Measurements from ENCODE around the gene LAMTOR2.
A peak's percentile ranks its signal among the peaks of the same experiment; 100 is the strongest.

LAMTOR2 gene

GRCh38 chr1:156052862-156053767 lies 1.5 kb upstream of the LAMTOR2 start:
- TF ChIP-seq ZFX (IDR thresholded peaks at IDR 0.05) (no peak), CTCF (conservative IDR thresholded peaks at IDR 0.05) (no peak)

GRCh38 chr1:156053768-156054499 lies 648 bp upstream of the LAMTOR2 start, which contains the start of gene UBQLN4:
Gene UBQLN4 (minus strand): TSS chr1:156053798. CDS start chr1:156053701, 97 bp downstream.
- TF ChIP-seq CTCF (conservative IDR thresholded peaks at IDR 0.05) (peak; percentile 86), ZFX (IDR thresholded peaks at IDR 0.05) (no peak)
- H3K27ac ChIP-seq: peak within 1 kb of the TSS; percentile 93

More at GRCh38 chr1:156052862-156053767, 1.5 kb upstream of the LAMTOR2 start:
- peak overlapping the region; percentile 93 for H3K27ac ChIP-seq

DNA sequence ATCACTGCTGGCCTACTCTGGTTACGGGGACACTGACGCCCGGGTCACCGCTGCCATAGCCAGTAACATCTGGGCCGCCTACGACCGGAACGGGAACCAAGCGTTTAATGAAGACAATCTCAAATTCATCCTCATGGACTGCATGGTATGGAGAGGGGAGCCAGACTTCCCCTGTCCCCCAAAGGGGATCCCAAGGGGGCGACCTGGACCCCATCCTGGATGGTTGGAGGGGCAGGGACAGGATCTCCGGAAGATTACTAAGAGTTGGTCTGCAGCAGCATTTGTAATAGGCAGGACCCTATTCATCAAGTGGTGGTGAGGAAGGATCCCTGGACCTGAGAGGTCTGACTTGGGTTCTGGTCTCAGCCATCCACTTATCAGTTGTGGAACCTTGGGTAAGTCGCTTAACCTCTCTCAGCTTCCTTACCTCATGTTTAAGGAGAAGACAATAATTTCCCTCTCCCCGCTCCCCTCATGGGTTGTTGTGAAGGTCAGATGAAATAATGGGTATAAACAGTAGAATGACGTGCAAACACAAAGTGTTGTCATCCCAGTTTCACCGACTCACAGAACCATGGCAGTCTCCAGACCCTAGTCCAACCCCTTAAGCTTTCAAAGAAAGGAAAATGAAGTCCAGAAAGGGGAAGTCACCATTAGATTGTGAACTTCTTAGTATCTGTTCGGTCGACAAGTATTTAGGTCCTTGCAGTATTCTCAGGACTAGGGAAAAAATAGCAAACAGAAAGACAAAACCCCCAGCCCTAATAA lies 883 bp downstream of the LAMTOR2 start:
- peak overlapping the region; percentile 93 for H3K27ac ChIP-seq
- no peak for TF ChIP-seq ZFX (IDR thresholded peaks at IDR 0.05)
- no peak for TF ChIP-seq CTCF (conservative IDR thresholded peaks at IDR 0.05)

DNA sequence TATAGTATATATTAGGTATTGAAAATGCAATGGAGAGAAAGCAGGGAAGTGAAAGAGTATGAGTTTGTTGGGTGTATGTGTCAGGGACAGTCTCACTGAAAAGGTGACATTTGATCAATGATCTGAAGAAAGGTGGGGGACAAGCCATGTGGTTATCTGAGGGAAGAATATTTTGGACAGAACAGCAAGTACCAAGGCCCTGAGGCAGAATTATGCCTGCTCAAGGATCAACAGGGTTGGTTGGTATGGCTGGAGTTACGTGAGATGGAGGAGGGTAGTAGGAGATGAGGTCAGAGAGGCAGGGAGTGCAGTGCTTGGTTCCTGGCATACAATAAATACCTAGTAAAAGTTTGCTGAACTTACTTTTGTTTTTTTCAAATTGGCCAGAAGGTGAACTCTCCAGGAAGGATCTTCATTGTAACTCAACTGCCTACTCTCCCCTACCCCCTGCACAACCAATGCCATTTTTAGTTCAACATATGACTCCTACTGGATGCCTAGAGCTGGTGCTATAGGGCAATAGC lies 1.8 kb downstream of the LAMTOR2 start:
- TF ChIP-seq ZFX (IDR thresholded peaks at IDR 0.05): no peak
- no peak for TF ChIP-seq CTCF (conservative IDR thresholded peaks at IDR 0.05)
- no peak overlapping the region for H3K27ac ChIP-seq

DNA sequence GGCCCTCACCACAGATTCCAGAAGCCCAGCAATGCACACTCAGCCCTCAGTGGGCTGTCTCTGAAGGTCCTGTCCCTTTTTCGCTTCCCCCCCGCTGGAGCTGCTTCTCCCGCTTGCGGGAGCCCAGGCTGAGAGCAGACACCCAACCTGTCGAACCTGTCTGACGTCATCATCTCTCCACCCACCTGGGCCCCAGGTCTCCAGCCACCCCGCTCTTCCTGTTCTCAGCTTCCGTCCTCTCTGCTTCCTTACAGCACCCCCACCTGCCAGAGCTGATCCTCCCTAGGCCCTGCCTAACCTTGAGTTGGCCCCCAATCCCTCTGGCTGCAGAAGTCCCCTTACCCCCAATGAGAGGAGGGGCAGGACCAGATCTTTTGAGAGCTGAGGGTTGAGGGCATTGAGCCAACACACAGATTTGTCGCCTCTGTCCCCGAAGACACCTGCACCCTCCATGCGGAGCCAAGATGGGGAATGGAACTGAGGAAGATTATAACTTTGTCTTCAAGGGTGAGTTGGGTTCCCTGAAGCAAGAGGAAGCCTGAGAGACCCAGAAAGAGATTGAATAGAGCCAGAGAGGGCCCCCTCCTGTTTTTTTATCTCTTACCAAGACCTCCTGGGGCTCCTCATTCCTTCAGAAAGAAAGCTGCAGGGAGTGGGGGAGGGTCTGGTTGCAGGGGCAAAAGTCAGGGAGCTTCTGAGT lies 6.5 kb downstream of the LAMTOR2 start, which contains the start of gene RAB25:
Gene RAB25 (plus strand): TSS at position 224 of the 700 bp plus-strand sequence. CDS start 241 bp downstream, at position 465.
- TF ChIP-seq ZFX (IDR thresholded peaks at IDR 0.05) (no peak; the same call in 1 of the 2 replicates), CTCF (conservative IDR thresholded peaks at IDR 0.05) (no peak)
- peak within 1 kb of the TSS; percentile 79 for H3K27ac ChIP-seq

DNA sequence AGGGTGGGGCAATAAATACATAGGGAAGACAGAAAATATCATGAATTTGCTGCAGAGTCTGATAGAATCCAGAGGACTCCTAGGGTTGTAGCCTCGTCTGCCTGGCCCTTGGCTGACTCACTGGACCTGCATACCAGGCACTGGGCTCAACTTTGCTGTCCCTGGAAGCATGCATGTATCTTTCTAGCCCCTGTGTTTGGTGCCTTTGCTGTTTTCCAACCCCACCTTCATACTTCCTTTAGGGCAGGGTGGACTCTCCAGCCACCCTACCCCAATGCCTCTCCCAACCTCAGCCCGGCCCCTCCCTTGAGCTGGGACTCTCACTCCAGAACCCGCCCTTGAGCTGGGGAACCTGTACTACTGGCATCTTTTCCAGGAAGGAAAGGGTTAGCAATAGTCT lies 7.6 kb downstream of the LAMTOR2 start:
- no peak for TF ChIP-seq ZFX (IDR thresholded peaks at IDR 0.05)
- no peak for TF ChIP-seq CTCF (conservative IDR thresholded peaks at IDR 0.05)
- H3K27ac ChIP-seq: peak overlapping the region; percentile 79

Data from C4-2B (cell line).